NB4 (cell line): Measurements from ENCODE around the gene NR2F2.

ENCODE experiments used
- DNase-seq: peaks from one replicate; pipeline ENCODE4 v3.0.0; 2010; ENCODE audit warnings: low read depth
- H3K4me3 ChIP-seq: one replicate; pipeline ENCODE4 v1.5.1; 2011; ENCODE audit warnings: mild to moderate bottlenecking, low read depth, low read length, moderate library complexity
- CTCF ChIP-seq: IDR thresholded peaks from one replicate; pipeline ENCODE4 v1.5.1; 2012; ENCODE audit warnings: low read depth, low read length
- MAX ChIP-seq: IDR thresholded peaks from 2 replicates; pipeline ENCODE4 v1.6.1; 2011; ENCODE audit warnings: low read depth, low read length
- MYC ChIP-seq: IDR thresholded peaks from 2 replicates; pipeline ENCODE4 v1.6.1; 2011; ENCODE audit warnings: low read depth, low read length
- POLR2A ChIP-seq: IDR thresholded peaks from 2 replicates; pipeline ENCODE4 v1.6.1; 2011; ENCODE audit warnings: mild to moderate bottlenecking; ENCODE audit not compliant: insufficient read length; ENCODE audit errors: extremely low read depth

The NR2F2 gene

GRCh38 chr15:96328181-96328876 is 2.2 kb upstream of the NR2F2 start:
- no peak for DNase-seq
- TF ChIP-seq MAX (no peak), CTCF (no peak), POLR2A (no peak)
- H3K4me3 ChIP-seq: no peak overlapping the region

GRCh38 chr15:96328877-96329195 is 1.7 kb upstream of the NR2F2 start:
- DNase-seq: no peak
- no peak overlapping the region for H3K4me3 ChIP-seq
- TF ChIP-seq POLR2A: no peak
- TF ChIP-seq CTCF: no peak
- TF ChIP-seq MYC: no peak
- TF ChIP-seq MAX: no peak

DNA sequence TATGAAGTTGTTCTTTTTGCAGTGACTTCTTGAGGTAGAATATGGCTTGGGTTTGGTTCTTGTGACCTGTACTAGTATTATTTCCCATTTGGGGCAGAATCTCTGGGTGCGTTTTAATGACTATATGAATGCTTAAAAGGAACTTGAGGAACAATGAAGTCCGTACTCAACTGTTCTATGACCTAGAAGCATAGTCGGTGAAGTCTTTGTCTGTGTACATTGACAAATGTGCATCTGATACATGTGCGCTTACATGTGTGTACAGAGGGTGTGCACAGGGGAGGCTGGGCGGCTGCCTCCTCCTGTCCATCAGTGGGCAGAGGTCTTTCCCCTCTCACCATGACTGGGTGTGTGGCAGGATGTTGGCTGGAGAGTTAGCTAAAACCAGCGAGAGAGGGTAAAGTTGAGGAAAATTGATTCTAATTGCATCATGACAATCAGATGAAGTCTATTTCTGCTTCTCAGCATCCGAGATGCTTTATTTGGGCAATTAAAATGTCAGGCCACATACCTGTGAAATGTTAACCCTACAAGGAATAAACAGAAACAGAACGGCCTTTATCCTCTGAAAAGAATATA is 1.0 kb upstream of the NR2F2 start:
- H3K4me3 ChIP-seq: peak overlapping the region; percentile 66
- TF ChIP-seq MYC (no peak), CTCF (no peak), MAX (no peak), POLR2A (no peak)
- no peak for DNase-seq

GRCh38 chr15:96330064-96330449 is 443 bp upstream of the NR2F2 start:
- H3K4me3 ChIP-seq: peak overlapping the region; percentile 66
- peak; percentile 82 for DNase-seq
- TF ChIP-seq MYC (no peak), CTCF (no peak), POLR2A (no peak), MAX (no peak; the same call in 1 of the 2 replicates)

DNA sequence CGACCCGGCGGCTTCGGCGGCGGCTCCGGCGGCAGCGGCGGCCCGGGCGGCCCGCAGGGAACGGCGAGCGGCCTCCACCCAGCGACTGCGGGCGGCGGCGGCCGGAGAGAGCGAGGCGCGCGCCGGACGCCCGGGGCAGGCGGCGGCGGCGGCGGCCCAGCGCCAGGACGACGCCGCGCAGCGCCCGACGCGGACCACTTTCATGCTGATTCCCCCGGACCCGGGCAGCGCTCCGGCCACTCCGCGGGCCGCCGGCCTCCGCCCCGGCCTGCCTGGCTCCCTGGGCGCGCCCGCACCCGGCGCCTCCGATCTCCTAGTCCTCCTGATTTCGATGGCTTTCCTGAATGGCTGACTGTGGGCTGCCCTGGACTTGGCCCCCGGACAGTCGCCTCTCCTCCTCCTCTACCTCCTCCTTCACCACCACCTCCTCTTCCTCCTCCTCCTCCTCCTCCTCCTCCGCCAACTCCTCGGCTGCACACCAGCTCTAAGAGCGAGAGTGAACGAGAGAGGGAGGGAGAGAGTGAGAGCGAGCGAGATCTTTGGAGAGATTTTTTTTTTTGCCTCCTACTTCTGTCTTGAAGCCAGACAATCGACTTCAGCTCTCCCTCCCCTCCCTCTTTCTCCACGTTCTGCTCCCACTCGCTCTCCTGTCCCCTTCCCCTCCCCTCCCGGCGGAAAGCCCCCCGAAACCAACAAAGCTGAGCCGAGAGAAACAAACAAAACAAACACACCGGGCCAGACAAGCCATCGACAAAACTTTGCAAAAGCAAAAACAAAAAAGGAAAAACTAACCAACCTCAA is 844 bp downstream of the NR2F2 start:
- peak overlapping the region; percentile 82 for H3K4me3 ChIP-seq
- peak; percentile 17 for TF ChIP-seq POLR2A
- no peak for TF ChIP-seq CTCF
- TF ChIP-seq MYC: no peak
- TF ChIP-seq MAX: no peak; the same call in 1 of the 2 replicates
- DNase-seq: peak; percentile 85
